ENCODE data around the gene WDR89. TPM values are rescaled to one million over a fixed set of nuclear protein-coding genes. Genes with fewer than 3 reads are reported as not detected.

WDR89 gene
- 6.8 and 13.0 TPM in 2 replicates for total RNA-seq

DNA sequence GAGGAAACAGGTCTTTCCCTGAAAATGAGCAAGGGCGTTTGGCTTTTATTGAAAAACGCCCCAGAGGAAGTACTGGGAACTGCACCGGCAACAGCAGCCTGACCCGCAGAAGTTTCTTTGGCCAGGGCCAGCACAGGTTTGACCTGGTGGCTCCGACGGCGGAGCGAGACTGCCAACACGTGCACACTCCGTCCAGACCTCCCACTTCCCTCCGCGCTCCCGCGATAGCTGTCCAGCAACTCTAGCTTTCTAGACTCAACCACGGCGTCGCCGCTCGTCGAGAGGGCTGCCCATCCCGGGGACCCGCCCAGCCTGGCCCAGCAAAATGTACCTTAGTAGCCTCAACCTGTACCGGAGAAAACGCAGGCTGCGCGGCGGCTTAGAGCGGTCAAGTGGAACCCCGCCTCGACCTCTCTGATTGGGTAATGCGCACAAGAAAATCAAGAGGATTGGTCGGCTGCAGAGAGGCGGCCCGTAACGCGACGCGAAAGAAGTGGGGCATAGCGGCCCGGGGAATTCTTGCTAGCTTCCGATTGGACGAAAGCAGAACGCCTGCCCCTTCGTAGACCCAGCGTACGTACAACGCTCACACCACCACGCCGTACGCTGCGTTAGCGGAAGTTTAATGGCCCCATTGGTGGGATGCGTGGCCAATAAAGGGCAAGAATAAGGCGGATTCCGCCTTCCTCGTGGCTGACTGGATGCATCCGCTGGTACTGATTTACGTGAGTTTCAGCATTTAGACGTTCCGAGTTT, at the start of gene WDR89:
WDR89 (minus strand) TSS at position 399 of the 756 bp plus-strand sequence. CDS start 41,929 bp downstream, outside the sequence.
- peak; percentile 100 for DNase-seq (ENCODE audit: low read depth)
- TF ChIP-seq, protein P1, sequence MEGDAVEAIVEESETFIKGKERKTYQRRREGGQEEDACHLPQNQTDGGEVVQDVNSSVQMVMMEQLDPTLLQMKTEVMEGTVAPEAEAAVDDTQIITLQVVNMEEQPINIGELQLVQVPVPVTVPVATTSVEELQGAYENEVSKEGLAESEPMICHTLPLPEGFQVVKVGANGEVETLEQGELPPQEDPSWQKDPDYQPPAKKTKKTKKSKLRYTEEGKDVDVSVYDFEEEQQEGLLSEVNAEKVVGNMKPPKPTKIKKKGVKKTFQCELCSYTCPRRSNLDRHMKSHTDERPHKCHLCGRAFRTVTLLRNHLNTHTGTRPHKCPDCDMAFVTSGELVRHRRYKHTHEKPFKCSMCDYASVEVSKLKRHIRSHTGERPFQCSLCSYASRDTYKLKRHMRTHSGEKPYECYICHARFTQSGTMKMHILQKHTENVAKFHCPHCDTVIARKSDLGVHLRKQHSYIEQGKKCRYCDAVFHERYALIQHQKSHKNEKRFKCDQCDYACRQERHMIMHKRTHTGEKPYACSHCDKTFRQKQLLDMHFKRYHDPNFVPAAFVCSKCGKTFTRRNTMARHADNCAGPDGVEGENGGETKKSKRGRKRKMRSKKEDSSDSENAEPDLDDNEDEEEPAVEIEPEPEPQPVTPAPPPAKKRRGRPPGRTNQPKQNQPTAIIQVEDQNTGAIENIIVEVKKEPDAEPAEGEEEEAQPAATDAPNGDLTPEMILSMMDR (IDR thresholded peaks at IDR 0.05; ENCODE audit: insufficient read depth, low read depth, low read length), result peak; percentile 76
- peak within 1 kb of the TSS; percentile 87 for H3K4me3 ChIP-seq (ENCODE audit: low read depth, low read length)

- TF ChIP-seq, protein P1 (IDR thresholded peaks at IDR 0.05; ENCODE audit: insufficient read depth, low read depth, low read length), result no peak
- DNase-seq (ENCODE audit: low read depth), result no peak
- no peak overlapping the region for H3K4me3 ChIP-seq (ENCODE audit: low read depth, low read length)
These were observed 47.5 kb upstream of the WDR89 start for GRCh38 chr14:63689132-63689531.

- DNase-seq (ENCODE audit: low read depth), result no peak
- TF ChIP-seq, protein P1 (IDR thresholded peaks at IDR 0.05; ENCODE audit: insufficient read depth, low read depth, low read length), result no peak
- no peak overlapping the region for H3K4me3 ChIP-seq (ENCODE audit: low read depth, low read length)
These were observed 45.3 kb upstream of the WDR89 start for GRCh38 chr14:63686926-63687325.

- no peak overlapping the region for H3K4me3 ChIP-seq (ENCODE audit: low read depth, low read length)
- DNase-seq (ENCODE audit: low read depth), result no peak
- TF ChIP-seq, protein P1 (IDR thresholded peaks at IDR 0.05; ENCODE audit: insufficient read depth, low read depth, low read length), result no peak
These were observed 43.7 kb upstream of the WDR89 start for GRCh38 chr14:63685401-63685800.

GRCh38 chr14:63682727-63683593, 41.3 kb upstream of the WDR89 start:
- H3K4me3 ChIP-seq (ENCODE audit: low read depth, low read length), result no peak overlapping the region
- DNase-seq (ENCODE audit: low read depth), result peak; percentile 71
- TF ChIP-seq, protein P1 (IDR thresholded peaks at IDR 0.05; ENCODE audit: insufficient read depth, low read depth, low read length), result no peak

- H3K4me3 ChIP-seq (ENCODE audit: low read depth, low read length), result no peak overlapping the region
- no peak for DNase-seq (ENCODE audit: low read depth)
- TF ChIP-seq, protein P1 (IDR thresholded peaks at IDR 0.05; ENCODE audit: insufficient read depth, low read depth, low read length), result no peak
These were observed 36.9 kb upstream of the WDR89 start for GRCh38 chr14:63678536-63678935.
